T-helper 17 cell (primary cell): ENCODE data around the gene ABT1. TPM values are rescaled to one million over a fixed set of nuclear protein-coding genes. Genes with fewer than 3 reads are reported as not detected.

Experiments used
- ATAC-seq: fragments of 150-1000 bp; cut with Tn5 transposase; 2 replicates; pipeline ENCODE4 v1.10.0; 2021; ENCODE audit warnings: mild to moderate bottlenecking, moderate library complexity
- DNase-seq, 3 donors: peaks; one replicate each; pipeline versions ENCODE4 v3.0.0 to v3.0.0-alpha.2; 2020 to 2021
- H3K9me3 ChIP-seq: one replicate; pipeline ENCODE4 v1.7.0; 2013; ENCODE audit warnings: low read length, mild to moderate bottlenecking; ENCODE audit not compliant: control insufficient read depth, poor library complexity, severe bottlenecking
- H3K27ac Mint-ChIP-seq: one replicate; pipeline ENCODE4 v1.8.0; 2022; ENCODE audit warnings: mild to moderate bottlenecking, moderate library complexity, mixed read lengths
- H3K27me3 Mint-ChIP-seq: one replicate; pipeline ENCODE4 v1.8.0; 2022; ENCODE audit warnings: mixed read lengths
- H3K36me3 Mint-ChIP-seq: one replicate; pipeline ENCODE4 v1.8.0; 2022; ENCODE audit warnings: low read depth, mixed read lengths
- H3K4me1 Mint-ChIP-seq: one replicate; pipeline ENCODE4 v1.8.0; 2022; ENCODE audit warnings: mild to moderate bottlenecking, mixed read lengths
- H3K4me3 Mint-ChIP-seq: one replicate; pipeline ENCODE4 v1.8.0; 2022; ENCODE audit warnings: mild to moderate bottlenecking, moderate library complexity, mixed read lengths
- total RNA-seq, 4 donors: library from RNA in 2 of 4; stranded (reverse) in 2 of 4; gene quantifications; one replicate each; pipeline ENCODE4 v1.2.3 and lab custom pipeline; 2022 to 2026

Gene ABT1
- total RNA-seq, 2 donors from 2014 or later, result 25.0 to 28.4 TPM

DNA sequence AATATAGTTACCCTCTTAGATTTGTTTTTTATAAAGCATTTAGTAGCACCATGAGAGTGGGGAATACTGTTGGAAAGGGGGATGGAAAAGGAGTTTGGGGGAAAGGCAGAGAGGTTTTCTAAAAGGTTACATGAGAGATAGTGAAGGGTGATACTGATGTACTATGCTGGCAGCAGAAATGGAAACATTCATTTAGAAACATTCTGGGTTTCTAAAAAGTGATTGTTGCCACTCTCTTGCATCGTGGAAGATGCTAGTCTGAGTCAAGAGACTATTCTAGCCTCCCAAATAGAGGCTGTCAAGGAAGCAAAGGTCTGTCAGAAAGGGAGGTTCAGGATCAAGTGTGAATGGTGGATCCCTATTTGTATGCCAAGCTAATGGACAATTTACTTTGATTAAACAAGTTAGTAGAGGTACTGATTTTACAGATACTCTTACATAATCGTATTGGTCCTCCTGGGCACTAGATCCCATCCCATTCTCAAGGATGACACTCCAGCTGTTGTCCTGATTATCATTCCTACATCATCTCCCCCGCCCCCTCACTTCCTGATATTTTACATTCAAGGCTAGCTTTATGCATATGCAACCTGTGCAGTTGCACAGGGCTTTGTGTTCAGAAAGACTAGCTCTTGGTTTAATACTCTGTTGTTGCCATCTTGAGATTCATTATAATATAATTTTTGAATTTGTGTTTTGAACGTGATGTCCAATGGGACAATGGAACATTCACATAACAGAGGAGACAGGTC lies 15.4 kb upstream of the ABT1 start:
- Mint-ChIP-seq H3K4me1 (peaks cover 16% of the 10 kb centered on the region), H3K4me3 (no peak overlapping the region), H3K27ac (no peak overlapping the region), H3K27me3 (peaks cover 22% of the 10 kb centered on the region), H3K36me3 (no peaks in the 10 kb centered on the region)
- peaks cover 3% of the 10 kb centered on the region for H3K9me3 ChIP-seq
- DNase-seq (no peak), ATAC-seq (no peak)

DNA sequence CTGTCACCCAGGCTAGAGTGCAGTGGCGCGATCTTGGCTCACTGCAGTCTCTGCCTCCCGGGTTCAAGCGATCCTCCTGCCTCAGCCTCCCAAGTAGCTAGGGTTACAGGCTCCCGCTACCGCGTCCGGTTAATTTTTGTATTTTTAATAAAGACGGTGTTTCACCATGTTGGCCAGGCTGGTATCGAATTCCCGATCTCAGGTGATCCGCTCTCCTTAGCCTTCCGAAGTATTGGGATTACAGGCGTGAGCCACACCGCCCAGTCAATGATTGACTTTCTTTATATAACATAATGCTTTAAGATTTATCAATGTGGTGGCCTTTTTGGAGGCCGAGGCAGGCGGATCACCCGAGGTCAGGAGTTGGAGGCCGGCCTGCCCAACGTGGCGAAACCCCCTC lies 7.8 kb upstream of the ABT1 start:
- DNase-seq (no peak), ATAC-seq (no peak)
- Mint-ChIP-seq H3K4me3 (no peak overlapping the region), H3K27ac (no peak overlapping the region), H3K4me1 (no peaks in the 10 kb centered on the region), H3K27me3 (peaks cover 40% of the 10 kb centered on the region), H3K36me3 (no peaks in the 10 kb centered on the region)
- no peaks in the 10 kb centered on the region for H3K9me3 ChIP-seq

DNA sequence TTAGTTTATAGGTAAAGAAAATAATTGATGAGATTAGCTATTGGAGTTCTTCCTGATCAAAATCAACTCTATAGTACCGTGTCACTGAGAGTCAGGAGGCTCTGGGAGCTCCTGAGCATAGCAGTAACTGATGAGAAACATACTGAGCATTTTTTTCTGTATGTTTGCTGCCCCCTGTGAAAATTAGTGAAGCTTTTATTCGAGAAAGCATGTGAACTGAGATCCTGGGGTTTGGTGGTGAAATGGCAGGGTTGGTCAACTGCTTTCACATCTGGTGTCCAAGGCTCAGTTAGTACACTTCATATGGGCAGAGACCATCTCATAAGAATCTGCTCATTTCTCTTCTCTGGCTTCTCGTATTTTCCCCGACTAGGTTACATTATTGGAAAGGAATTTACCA lies 4.1 kb upstream of the ABT1 start:
- H3K27ac Mint-ChIP-seq, result no peak overlapping the region
- no peak for ATAC-seq
- no peaks in the 10 kb centered on the region for H3K36me3 Mint-ChIP-seq
- peaks cover 38% of the 10 kb centered on the region for H3K27me3 Mint-ChIP-seq
- peaks cover 3% of the 10 kb centered on the region for H3K4me1 Mint-ChIP-seq
- H3K4me3 Mint-ChIP-seq, result no peak overlapping the region
- no peak for DNase-seq
- H3K9me3 ChIP-seq, result no peaks in the 10 kb centered on the region

DNA sequence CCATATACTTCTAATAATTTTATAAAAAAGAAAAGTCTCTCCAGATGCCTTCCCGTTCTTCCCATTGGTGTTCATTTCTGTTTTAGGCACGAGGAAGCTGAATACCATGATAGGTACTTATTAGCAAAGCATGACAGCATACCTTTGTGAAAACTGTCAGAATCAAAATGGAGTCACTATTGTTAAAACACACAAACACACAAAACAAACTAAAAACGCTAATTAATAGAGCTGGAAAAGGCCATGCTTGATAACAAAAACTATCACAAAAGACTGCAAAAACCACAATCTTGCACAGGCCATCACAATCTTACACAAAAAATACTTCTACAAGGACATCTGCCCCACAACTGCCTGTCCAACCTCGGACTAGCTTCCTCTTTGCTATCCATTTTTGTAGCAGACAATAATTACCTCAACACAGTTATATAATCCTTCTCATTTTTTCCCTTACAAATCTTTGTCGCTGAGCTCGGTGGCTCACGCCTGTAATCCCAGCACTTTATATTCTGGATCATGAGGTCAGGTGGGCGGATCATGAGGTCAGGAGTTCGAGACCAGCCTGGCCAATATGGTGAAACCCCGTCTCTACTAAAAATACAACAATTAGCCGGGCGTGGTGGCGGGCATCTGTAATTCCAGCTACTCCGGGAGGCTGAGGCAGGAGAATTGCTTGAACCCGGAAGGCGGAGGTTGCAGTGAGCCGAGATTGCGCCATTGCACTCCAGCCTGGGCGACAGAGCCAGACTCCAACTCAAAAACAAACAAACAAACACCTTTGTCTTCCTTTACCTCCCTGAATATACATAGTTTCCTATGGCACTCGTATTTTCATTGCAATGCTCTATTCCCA lies 3.2 kb upstream of the ABT1 start:
- DNase-seq (no peak), ATAC-seq (no peak)
- no peaks in the 10 kb centered on the region for H3K9me3 ChIP-seq
- Mint-ChIP-seq H3K27ac (no peak overlapping the region), H3K36me3 (peaks cover 2% of the 10 kb centered on the region), H3K27me3 (peaks cover 38% of the 10 kb centered on the region), H3K4me3 (no peak overlapping the region), H3K4me1 (peaks cover 8% of the 10 kb centered on the region)

DNA sequence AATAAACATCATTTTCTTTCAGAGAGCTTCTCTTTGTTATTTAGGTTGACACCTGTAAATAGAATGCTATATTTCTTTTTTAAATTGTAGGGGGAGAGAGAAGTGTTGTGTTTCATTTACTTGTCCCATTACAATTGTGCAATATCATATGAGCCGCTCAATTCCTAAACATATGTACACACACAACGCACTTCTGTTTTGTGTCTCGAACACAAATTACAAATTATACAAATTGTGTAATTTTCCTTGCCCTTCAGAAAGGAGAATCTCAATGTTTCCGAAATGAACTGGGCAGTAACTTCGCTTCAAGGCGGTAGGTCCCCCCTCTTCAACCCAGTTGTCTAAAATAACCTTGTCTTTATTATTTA lies 2.6 kb upstream of the ABT1 start:
- H3K27me3 Mint-ChIP-seq, result peaks cover 38% of the 10 kb centered on the region
- H3K9me3 ChIP-seq, result no peaks in the 10 kb centered on the region
- ATAC-seq (no peak), DNase-seq (no peak)
- H3K27ac Mint-ChIP-seq, result no peak overlapping the region
- peaks cover 2% of the 10 kb centered on the region for H3K36me3 Mint-ChIP-seq
- H3K4me3 Mint-ChIP-seq, result no peak overlapping the region
- peaks cover 8% of the 10 kb centered on the region for H3K4me1 Mint-ChIP-seq

DNA sequence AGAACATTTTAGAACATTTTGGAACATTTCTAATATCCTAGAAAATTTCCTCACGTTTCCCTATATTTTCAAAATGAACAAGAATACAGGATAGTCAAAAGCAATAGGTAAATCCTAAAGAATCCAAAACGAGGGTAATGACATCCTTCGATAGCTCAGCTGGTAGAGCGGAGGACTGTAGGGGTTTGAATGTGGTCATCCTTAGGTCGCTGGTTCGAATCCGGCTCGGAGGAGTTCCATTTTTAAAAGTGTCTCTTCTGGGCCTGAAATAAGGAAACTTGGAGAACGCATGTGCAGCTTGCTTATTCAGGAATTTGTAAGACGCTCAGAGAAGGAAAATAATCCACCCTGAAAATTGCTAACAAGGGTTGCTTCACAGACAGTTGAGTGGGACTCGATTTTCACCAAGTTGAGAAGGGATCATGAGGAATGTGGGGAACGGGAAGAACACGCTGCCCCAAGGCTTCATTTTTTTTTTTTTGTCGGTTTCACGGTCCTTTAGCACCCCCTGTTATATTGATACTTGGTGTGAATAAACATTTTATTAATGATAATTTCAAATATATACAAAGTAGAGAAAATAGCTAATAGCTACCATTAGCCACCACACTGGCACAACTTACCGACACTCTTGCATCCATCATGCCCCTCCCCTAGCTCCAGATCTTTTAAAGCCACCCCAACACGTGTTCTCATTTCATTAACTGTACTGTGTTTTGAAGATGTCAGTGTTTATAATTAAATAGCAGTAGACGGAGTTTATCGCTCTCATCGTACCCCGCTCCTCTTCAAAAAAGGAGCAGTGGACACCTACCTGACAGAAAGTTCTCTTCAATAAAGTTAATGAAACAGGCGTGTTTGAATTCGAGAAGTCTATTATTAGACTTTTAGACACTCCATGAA lies 1.8 kb upstream of the ABT1 start:
- ATAC-seq (no peak), DNase-seq (no peak)
- H3K9me3 ChIP-seq, result no peaks in the 10 kb centered on the region
- H3K4me1 Mint-ChIP-seq, result peaks cover 8% of the 10 kb centered on the region
- peaks cover 38% of the 10 kb centered on the region for H3K27me3 Mint-ChIP-seq
- H3K4me3 Mint-ChIP-seq, result peak overlapping the region; percentile 50
- no peak overlapping the region for H3K27ac Mint-ChIP-seq
- H3K36me3 Mint-ChIP-seq, result peaks cover 2% of the 10 kb centered on the region

DNA sequence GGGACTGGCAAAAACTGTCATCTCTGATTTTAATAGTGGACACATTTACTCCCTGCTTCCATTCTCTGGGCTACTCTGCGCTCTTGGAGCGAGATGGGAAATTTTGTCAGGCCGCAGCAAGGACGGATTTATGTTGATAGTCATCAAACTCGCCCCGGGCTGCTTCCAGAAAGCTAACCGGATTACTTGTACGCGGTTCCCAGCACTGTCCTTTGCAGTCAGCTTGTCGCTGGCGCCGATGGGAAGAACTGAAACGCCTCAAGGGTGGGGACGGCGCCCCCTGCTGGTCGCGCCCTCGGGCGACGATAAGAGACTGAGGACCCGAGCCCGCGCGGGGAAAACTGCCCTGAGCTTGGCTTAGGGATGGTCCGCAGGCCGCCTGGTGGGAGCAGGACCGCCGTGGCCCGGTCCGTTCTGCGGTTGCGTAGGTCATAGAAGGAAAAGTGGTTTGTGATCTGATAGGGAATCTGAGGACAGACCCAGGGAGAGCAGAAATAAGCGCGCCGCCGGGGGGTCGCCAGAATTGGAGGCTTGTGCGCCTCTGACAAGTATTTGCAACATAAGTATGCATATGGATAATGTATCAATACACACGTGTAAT lies 984 bp upstream of the ABT1 start:
- ATAC-seq, result peak; percentile 43
- Mint-ChIP-seq H3K4me1 (peaks cover 8% of the 10 kb centered on the region), H3K4me3 (no peak overlapping the region), H3K27me3 (peaks cover 32% of the 10 kb centered on the region), H3K27ac (no peak overlapping the region), H3K36me3 (peaks cover 2% of the 10 kb centered on the region)
- no peaks in the 10 kb centered on the region for H3K9me3 ChIP-seq
- DNase-seq, result peak; percentile 75 to 82 (median 79)

DNA sequence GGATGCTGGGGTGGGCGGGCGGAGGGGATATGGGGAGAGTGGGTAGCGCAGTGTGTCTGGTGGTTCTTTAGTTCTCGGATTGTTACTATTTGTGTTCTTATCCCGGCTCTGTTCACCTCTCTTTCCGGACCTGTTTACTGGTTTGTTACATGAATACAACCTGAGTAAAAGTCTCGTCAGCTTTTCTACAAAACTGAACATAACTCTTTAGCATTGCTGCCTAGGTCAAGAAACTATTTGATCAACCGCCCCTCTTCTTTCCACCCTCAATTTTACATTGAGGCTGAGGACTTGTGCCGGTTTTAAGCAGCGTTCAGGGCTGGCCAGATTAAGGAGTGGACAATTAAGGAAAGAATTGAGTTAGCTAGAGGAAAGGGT lies 625 bp downstream of the ABT1 start:
- Mint-ChIP-seq H3K27me3 (peaks cover 20% of the 10 kb centered on the region), H3K4me3 (no peak overlapping the region), H3K4me1 (peaks cover 8% of the 10 kb centered on the region), H3K27ac (no peak overlapping the region), H3K36me3 (peaks cover 2% of the 10 kb centered on the region)
- no peaks in the 10 kb centered on the region for H3K9me3 ChIP-seq
- ATAC-seq, result no peak
- no peak for DNase-seq

DNA sequence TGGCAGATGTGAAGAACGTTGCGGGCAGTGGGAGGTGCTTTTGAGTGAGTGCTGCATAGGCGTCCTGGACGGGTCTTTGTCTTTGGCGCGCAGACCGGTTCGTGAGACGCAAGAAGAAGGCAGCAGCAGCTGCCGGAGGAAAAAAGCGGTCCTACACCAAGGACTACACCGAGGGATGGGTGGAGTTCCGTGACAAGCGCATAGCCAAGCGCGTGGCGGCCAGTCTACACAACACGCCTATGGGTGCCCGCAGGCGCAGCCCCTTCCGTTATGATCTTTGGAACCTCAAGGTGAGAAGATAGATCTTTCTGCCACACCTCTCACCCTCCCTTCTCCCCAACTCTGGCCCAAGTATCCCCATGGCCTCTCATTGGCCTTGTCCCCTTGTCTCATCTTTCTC lies 1.1 kb downstream of the ABT1 start:
- no peak for ATAC-seq

DNA sequence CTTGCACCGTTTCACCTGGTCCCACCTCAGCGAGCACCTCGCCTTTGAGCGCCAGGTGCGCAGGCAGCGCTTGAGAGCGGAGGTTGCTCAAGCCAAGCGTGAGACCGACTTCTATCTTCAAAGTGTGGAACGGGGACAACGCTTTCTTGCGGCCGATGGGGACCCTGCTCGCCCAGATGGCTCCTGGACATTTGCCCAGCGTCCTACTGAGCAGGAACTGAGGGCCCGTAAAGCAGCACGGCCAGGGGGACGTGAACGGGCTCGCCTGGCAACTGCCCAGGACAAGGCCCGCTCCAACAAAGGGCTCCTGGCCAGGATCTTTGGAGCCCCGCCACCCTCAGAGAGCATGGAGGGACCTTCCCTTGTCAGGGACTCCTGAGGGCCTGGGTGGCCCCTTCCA lies 1.5 kb downstream of the ABT1 start:
- H3K4me3 Mint-ChIP-seq, result no peak overlapping the region
- H3K27me3 Mint-ChIP-seq, result peaks cover 16% of the 10 kb centered on the region
- H3K27ac Mint-ChIP-seq, result no peak overlapping the region
- DNase-seq (no peak), ATAC-seq (no peak)
- no peaks in the 10 kb centered on the region for H3K9me3 ChIP-seq
- H3K4me1 Mint-ChIP-seq, result peaks cover 8% of the 10 kb centered on the region
- peaks cover 2% of the 10 kb centered on the region for H3K36me3 Mint-ChIP-seq

More for the DNA sequence above, 1.1 kb downstream of the ABT1 start:
- Mint-ChIP-seq H3K27me3 (peaks cover 20% of the 10 kb centered on the region), H3K4me3 (no peak overlapping the region), H3K4me1 (peaks cover 8% of the 10 kb centered on the region), H3K27ac (no peak overlapping the region), H3K36me3 (peaks cover 2% of the 10 kb centered on the region)
- H3K9me3 ChIP-seq, result no peaks in the 10 kb centered on the region
- DNase-seq, result no peak

DNA sequence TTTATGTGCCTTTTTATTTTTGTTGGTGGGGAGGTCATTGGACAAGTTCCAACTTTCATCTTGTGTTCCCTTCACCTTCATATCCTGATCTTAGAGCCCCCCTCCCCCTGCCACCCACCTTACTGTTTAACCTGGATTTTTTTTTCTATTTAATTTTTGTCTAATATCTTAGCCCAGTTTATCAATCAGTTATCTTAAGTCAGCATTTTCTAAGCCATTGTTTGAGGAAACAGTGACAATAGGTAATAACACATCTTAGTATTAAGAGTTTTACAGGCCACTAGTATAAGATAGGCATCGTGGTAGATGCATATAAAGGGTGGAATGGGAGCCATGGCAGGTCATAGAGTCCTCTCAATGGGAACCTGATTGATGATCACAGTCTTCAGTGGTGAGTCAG lies 2.4 kb downstream of the ABT1 start:
- DNase-seq (no peak), ATAC-seq (no peak)
- Mint-ChIP-seq H3K27me3 (peaks cover 7% of the 10 kb centered on the region), H3K4me3 (no peak overlapping the region), H3K4me1 (peaks cover 10% of the 10 kb centered on the region), H3K27ac (peak overlapping the region; percentile 77), H3K36me3 (peaks cover 2% of the 10 kb centered on the region)
- no peaks in the 10 kb centered on the region for H3K9me3 ChIP-seq

DNA sequence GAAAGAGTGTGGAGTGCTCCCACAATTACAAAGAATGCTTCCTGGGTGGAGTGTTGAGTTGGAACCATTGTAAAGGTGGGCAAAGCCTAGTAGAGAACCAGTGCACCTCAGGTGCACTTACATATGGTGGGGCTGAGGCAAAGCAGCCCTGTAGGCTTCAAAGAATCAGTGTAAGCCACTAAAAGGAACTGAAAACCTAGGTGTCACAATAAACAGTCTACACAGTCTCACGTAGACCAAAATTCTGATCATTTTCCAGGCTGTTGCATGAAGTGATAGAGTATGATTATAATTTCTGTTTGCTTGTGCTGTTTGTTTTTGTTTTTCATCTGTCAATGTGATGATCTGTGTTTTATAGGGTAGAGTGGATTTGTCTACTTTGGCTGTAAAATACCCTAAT lies 2.8 kb downstream of the ABT1 start:
- Mint-ChIP-seq H3K4me1 (peaks cover 10% of the 10 kb centered on the region), H3K27me3 (peaks cover 2% of the 10 kb centered on the region), H3K4me3 (no peak overlapping the region), H3K36me3 (peaks cover 2% of the 10 kb centered on the region), H3K27ac (peak overlapping the region; percentile 77)
- DNase-seq (no peak), ATAC-seq (no peak)
- no peaks in the 10 kb centered on the region for H3K9me3 ChIP-seq

DNA sequence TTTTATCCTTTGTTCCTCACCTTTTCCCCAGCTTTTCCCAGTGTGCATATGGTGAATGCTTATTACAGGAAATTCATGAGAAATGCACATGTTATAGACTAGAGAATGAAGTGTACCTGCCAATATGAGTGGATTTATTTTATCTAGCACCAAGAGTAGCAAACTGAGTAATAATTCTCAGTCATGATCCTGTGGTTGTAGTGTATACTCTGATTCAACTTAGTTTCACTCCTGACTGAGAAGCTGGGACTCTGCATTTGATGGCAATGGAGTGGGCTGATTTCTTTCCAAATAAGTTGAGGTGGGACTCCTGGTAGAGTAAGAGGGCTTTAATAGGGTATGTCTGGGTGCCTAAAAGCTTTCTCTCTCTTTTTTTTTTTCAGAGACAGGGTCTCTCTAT lies 4.0 kb downstream of the ABT1 start:
- Mint-ChIP-seq H3K4me1 (peaks cover 10% of the 10 kb centered on the region), H3K27ac (peak overlapping the region; percentile 77)

More for the DNA sequence above, 4.0 kb downstream of the ABT1 start:
- Mint-ChIP-seq H3K36me3 (peaks cover 2% of the 10 kb centered on the region), H3K27me3 (no peaks in the 10 kb centered on the region), H3K4me3 (peak overlapping the region; percentile 33)
- DNase-seq (no peak), ATAC-seq (no peak)
- H3K9me3 ChIP-seq, result no peaks in the 10 kb centered on the region
